Motor neuron (in vitro differentiated cells): ENCODE results near the gene SH3BP4. TPM values are rescaled to one million over a fixed set of nuclear protein-coding genes. Genes with fewer than 3 reads are reported as not detected.
A peak's percentile ranks its signal among the peaks of the same experiment; 100 is the strongest.

ENCODE experiments used
- ATAC-seq, 8 experiments: fragments of 200-7000 bp; cut with Tn5 transposase; replicated peaks in 6 of 8; 2 replicates each; pipeline ENCODE4 v1.8.0; 2021; ENCODE audit warnings: mild to moderate bottlenecking in 8 of 8, moderate library complexity in 8 of 8
- H3K27ac ChIP-seq, 2 donors: fragments of 250-450 bp; sonication (Bioruptor Pico); 2 replicates each; pipeline ENCODE4 v1.9.0; 2021; ENCODE audit warnings: antibody characterized with exemption in 2 of 2, mild to moderate bottlenecking in 2 of 2, moderate library complexity in 1 of 2
- H3K4me1 ChIP-seq, 2 donors: fragments of 250-450 bp; sonication (Bioruptor Pico); replicated peaks in 1 of 2; 2 replicates each; pipeline ENCODE4 v1.6.1; 2021; ENCODE audit warnings: antibody characterized with exemption in 2 of 2, mild to moderate bottlenecking in 2 of 2, moderate library complexity in 1 of 2
- H3K4me3 ChIP-seq, 5 donors: fragments of 250-450 bp; sonication (Bioruptor Pico); 2 replicates each; pipeline ENCODE4 v1.9.0; 2021; ENCODE audit warnings: antibody characterized with exemption in 5 of 5, mild to moderate bottlenecking in 5 of 5, moderate library complexity in 4 of 5
- WGBS, 10 experiments: fragments of 450-650 bp; shearing (Covaris generic); methylation state at CpG; one replicate each; pipeline ENCODE4 v1.0.0; 2022; 5-methylcytosine and 5-hydroxymethylcytosine counted together
- in situ Hi-C, 9 experiments: fragments of 400-800 bp; cut with MboI; loops; one replicate each; pipeline ENCODE4 v1.15.0; 2021; ENCODE audit warnings: low sequenced_read_pairs in 9 of 9, low pct_unique_long_range_greater_than_20kb in 2 of 9; ENCODE audit not compliant: unreplicated experiment in 9 of 9
- total RNA-seq, 8 experiments: library from RNA; unstranded; fragments of 300-600 nt; gene quantifications; 2 replicates each; pipeline versions ENCODE4 v1.2.3 to v1.2.4, GENCODE V29; 2022

SH3BP4 gene
- total RNA-seq, 8 experiments from 2014 or later: 16.7 to 41.1 (median 26.7) TPM

GRCh38 chr2:234960175-234961088 is 8.6 kb downstream of the SH3BP4 start:
- in situ Hi-C loops: loop anchor here in 2 of 9 experiments (25.0 kb wide), 1 partner anchor 398 kb away; no protein-coding TSS in a partner anchor
- no peak overlapping the region for H3K4me3 ChIP-seq
- peak in 6 of 8 experiments; percentile 15 to 35 (median 22) for ATAC-seq
- H3K27ac ChIP-seq: peak overlapping the region; percentile 32 to 66
- H3K4me1 ChIP-seq: peaks cover 55 to 72% of the 10 kb centered on the region in 2 donors
- WGBS, 10 experiments: 29 to 86% (median 57%) methylated on average over 2 to 11 of the region's 13 CpGs; no CpG with 5 or more reads in 2 of the 10 experiments

- H3K27ac ChIP-seq: no peak overlapping the region
- ATAC-seq: no peak
- in situ Hi-C loops: loop anchor here in 2 of 9 experiments (25.0 kb wide), 1 partner anchor 399 kb away; no protein-coding TSS in a partner anchor
- H3K4me3 ChIP-seq: no peak overlapping the region
- H3K4me1 ChIP-seq: peaks cover 55 to 67% of the 10 kb centered on the region in 2 donors
- WGBS, 10 experiments: 100% methylated on average over 1 of the region's 2 CpGs; no CpG with 5 or more reads in 9 of the 10 experiments
Observed at GRCh38 chr2:234961784-234962183, 10.0 kb downstream of the SH3BP4 start.

- 10 to 100% (median 93%) methylated on average over 1 to 8 of the region's 11 CpGs; no CpG with 5 or more reads in 3 of the 10 experiments for WGBS, 10 experiments
- ATAC-seq: peak in 3 of 8 experiments; percentile 32 to 47 (median 32)
- in situ Hi-C loops: loop anchor here in 2 of 9 experiments (25.0 kb wide), 1 partner anchor 402 kb away; no protein-coding TSS in a partner anchor
- peaks cover 60 to 69% of the 10 kb centered on the region in 2 donors for H3K4me1 ChIP-seq
- H3K4me3 ChIP-seq: no peak overlapping the region
- no peak overlapping the region for H3K27ac ChIP-seq
Observed at GRCh38 chr2:234963773-234964615, 12.2 kb downstream of the SH3BP4 start.

GRCh38 chr2:234964631-234965461 is 13.0 kb downstream of the SH3BP4 start:
- in situ Hi-C loops: loop anchor here in 2 of 9 experiments (25.0 kb wide), 1 partner anchor 403 kb away; no protein-coding TSS in a partner anchor
- ATAC-seq: peak in 1 of 8 experiments; percentile 18
- H3K4me3 ChIP-seq: no peak overlapping the region
- peaks cover 58 to 72% of the 10 kb centered on the region in 2 donors for H3K4me1 ChIP-seq
- WGBS, 10 experiments: 53 to 100% (median 80%) methylated on average over 1 to 6 of the region's 18 CpGs; no CpG with 5 or more reads in 1 of the 10 experiments
- H3K27ac ChIP-seq: no peak overlapping the region

GRCh38 chr2:234966340-234966739 is 14.5 kb downstream of the SH3BP4 start:
- no peak overlapping the region for H3K4me3 ChIP-seq
- in situ Hi-C loops: loop anchor here in 2 of 9 experiments (25.0 kb wide), 1 partner anchor 404 kb away; no protein-coding TSS in a partner anchor
- H3K4me1 ChIP-seq: peaks cover 48 to 65% of the 10 kb centered on the region in 2 donors
- H3K27ac ChIP-seq: peak overlapping the region in 1 of 2 donors; percentile 50
- WGBS, 10 experiments: 60 to 100% (median 75%) methylated on average over 1 to 6 of the region's 6 CpGs
- ATAC-seq: peak in 5 of 8 experiments; percentile 16 to 64 (median 37)

GRCh38 chr2:234967201-234967869 is 15.5 kb downstream of the SH3BP4 start:
- no peak overlapping the region for H3K4me3 ChIP-seq
- in situ Hi-C loops: loop anchor here in 2 of 9 experiments (25.0 kb wide), 1 partner anchor 405 kb away; no protein-coding TSS in a partner anchor
- no peak overlapping the region for H3K27ac ChIP-seq
- WGBS, 10 experiments: 91 to 100% (median 96%) methylated on average over 1 to 5 of the region's 14 CpGs; no CpG with 5 or more reads in 3 of the 10 experiments
- ATAC-seq: peak in 5 of 8 experiments; percentile 13 to 37 (median 35)
- H3K4me1 ChIP-seq: peaks cover 48 to 65% of the 10 kb centered on the region in 2 donors

- in situ Hi-C loops: loop anchor here in 2 of 9 experiments (25.0 kb wide), 1 partner anchor 406 kb away; no protein-coding TSS in a partner anchor
- no peak overlapping the region for H3K4me3 ChIP-seq
- H3K4me1 ChIP-seq: peaks cover 48 to 68% of the 10 kb centered on the region in 2 donors
- no peak overlapping the region for H3K27ac ChIP-seq
- WGBS, 10 experiments: 80% methylated on average over 1 of the region's 5 CpGs; no CpG with 5 or more reads in 9 of the 10 experiments
- ATAC-seq: no peak
Observed at GRCh38 chr2:234967870-234968208, 16.0 kb downstream of the SH3BP4 start.

GRCh38 chr2:234968631-234969305 is 17.0 kb downstream of the SH3BP4 start:
- ATAC-seq: peak in 4 of 8 experiments; percentile 5 to 18 (median 12)
- H3K4me1 ChIP-seq: peaks cover 48 to 63% of the 10 kb centered on the region in 2 donors
- 12 to 83% (median 69%) methylated on average over 3 to 10 of the region's 14 CpGs; no CpG with 5 or more reads in 1 of the 10 experiments for whole genome bisulfite sequencing, 10 experiments
- H3K27ac ChIP-seq: no peak overlapping the region
- in situ Hi-C loops: loop anchor here in 2 of 9 experiments (25.0 kb wide), 1 partner anchor 406 kb away; no protein-coding TSS in a partner anchor
- H3K4me3 ChIP-seq: no peak overlapping the region

- in situ Hi-C loops: loop anchor here in 2 of 9 experiments (25.0 kb wide), 1 partner anchor 407 kb away; no protein-coding TSS in a partner anchor
- Histone ChIP-seq H3K27ac (peak overlapping the region in 1 of 2 donors; percentile 29), H3K4me3 (no peak overlapping the region), H3K4me1 (peaks cover 48 to 55% of the 10 kb centered on the region in 2 donors)
- ATAC-seq: peak in 5 of 8 experiments; percentile 24 to 58 (median 33)
- 40 to 100% (median 82%) methylated on average over 1 to 15 of the region's 17 CpGs for WGBS, 10 experiments
Observed at GRCh38 chr2:234969306-234970098, 17.7 kb downstream of the SH3BP4 start.

- 80 to 100% (median 100%) methylated on average over 1 to 3 of the region's 7 CpGs; no CpG with 5 or more reads in 2 of the 10 experiments for WGBS, 10 experiments
- peak in 1 of 8 experiments; percentile 5 for ATAC-seq
- no peak overlapping the region for H3K27ac ChIP-seq
- in situ Hi-C loops: loop anchor here in 2 of 9 experiments (25.0 kb wide), 1 partner anchor 408 kb away; no protein-coding TSS in a partner anchor
- peaks cover 48 to 52% of the 10 kb centered on the region in 2 donors for H3K4me1 ChIP-seq
- H3K4me3 ChIP-seq: no peak overlapping the region
Observed at GRCh38 chr2:234970099-234970440, 18.3 kb downstream of the SH3BP4 start.
